Psoas muscle (tissue), 8 donors: ENCODE results near the gene MMEL1. TPM values are rescaled to one million over a fixed set of nuclear protein-coding genes. Genes with fewer than 3 reads are reported as not detected.
"Not testable (repeated sequence)": the region's sequence is repeated elsewhere in the genome, so short reads cannot be mapped to it uniquely, and the experiment has no call there.

Experiments used
- ATAC-seq, 4 donors: fragments of 200-7000 bp; cut with Tn5 transposase; one replicate each; pipeline ENCODE4 v1.9.1; 2020; ENCODE audit warnings: moderate library complexity in 3 of 4, mild to moderate bottlenecking in 2 of 4
- DNase-seq, 2 donors: peaks; one replicate each; pipeline ENCODE4 v3.0.0-alpha.2; 2020
- H3K27ac ChIP-seq: fragments of 200-600 bp; one replicate; pipeline ENCODE4 v1.8.0; 2022
- H3K27me3 ChIP-seq, 3 donors: fragments of 200-600 bp in 1 of 3; one replicate each; pipeline versions ENCODE4 v1.6.1 to v1.8.0; 2013 to 2022; ENCODE audit warnings: low read length in 2 of 3, mild to moderate bottlenecking in 2 of 3, moderate library complexity in 1 of 3; ENCODE audit not compliant: insufficient read depth in 3 of 3
- H3K36me3 ChIP-seq, 2 donors: fragments of 200-600 bp in 1 of 2; one replicate each; pipeline versions ENCODE4 v1.6.1 to v1.8.0; 2013 to 2022; ENCODE audit warnings: low read depth in 1 of 2, mild to moderate bottlenecking in 1 of 2, moderate library complexity in 1 of 2; ENCODE audit not compliant: insufficient read depth in 1 of 2
- H3K4me1 ChIP-seq: fragments of 200-600 bp; one replicate; pipeline ENCODE4 v1.8.0; 2022
- H3K4me3 ChIP-seq: fragments of 200-600 bp; one replicate; pipeline ENCODE4 v1.8.0; 2022; ENCODE audit warnings: mild to moderate bottlenecking
- H3K9me3 ChIP-seq: fragments of 200-600 bp; one replicate; pipeline ENCODE4 v1.8.0; 2022
- WGBS, 3 donors: extraction: QIAGEN DNeasy Blood & Tissue Kit; methylation state at CpG; one replicate each; pipeline versions ENCODE4 v1.1.6 to v1.1.7; 2013; 5-methylcytosine and 5-hydroxymethylcytosine counted together
- intact Hi-C, 2 donors: fragments of 100-400 bp; cut with DNase I; formaldehyde crosslinking; loops; one replicate each; pipeline versions ENCODE4 v1.11.0 to v1.14.2; 2022
- polyA plus RNA-seq, 3 donors: library from polyadenylated mRNA; stranded (reverse); fragments of 200-250 nt; gene quantifications; one replicate each; pipeline ENCODE4 v1.2.3, GENCODE V29; 2013
- total RNA-seq, 4 donors: library from RNA; stranded (reverse); fragmentation: NEBNext Ultra II Directional in 2 of 4; extraction: Animal tissue kit (Norgen Biotek cat#: 25700) in 2 of 4; gene quantifications; one replicate each; pipeline versions ENCODE4 v1.2.1 to v1.2.4, GENCODE V29; 2021 to 2023
- TF ChIP-seq, protein P1 (sequence below): fragments of 200-600 bp; IDR thresholded peaks from one replicate; pipeline ENCODE4 v1.8.0; 2022; ENCODE audit warnings: antibody characterized with exemption
- donor health status: healthy with polysubstance abuse.
- donor health status: DM: no; HTN: no; CAD: no; lungs with moderate emphysema.
- donor health status: Bipolar disorder and iron deficiency.
- donor health status: healthy.
- donor health status: DM: yes; HTN: yes; CAD: no.
- donor health status: DM: no; HTN: no; CAD: no.
- donor health status: DM: no; HTN: no; CAD: no.
- donor health status: DM: yes; HTN: yes; CAD: no.

Gene MMEL1
- total and polyA plus RNA-seq, 7 donors, result 0.08 to 0.89 (median 0.21) TPM; not detected in 2

DNA sequence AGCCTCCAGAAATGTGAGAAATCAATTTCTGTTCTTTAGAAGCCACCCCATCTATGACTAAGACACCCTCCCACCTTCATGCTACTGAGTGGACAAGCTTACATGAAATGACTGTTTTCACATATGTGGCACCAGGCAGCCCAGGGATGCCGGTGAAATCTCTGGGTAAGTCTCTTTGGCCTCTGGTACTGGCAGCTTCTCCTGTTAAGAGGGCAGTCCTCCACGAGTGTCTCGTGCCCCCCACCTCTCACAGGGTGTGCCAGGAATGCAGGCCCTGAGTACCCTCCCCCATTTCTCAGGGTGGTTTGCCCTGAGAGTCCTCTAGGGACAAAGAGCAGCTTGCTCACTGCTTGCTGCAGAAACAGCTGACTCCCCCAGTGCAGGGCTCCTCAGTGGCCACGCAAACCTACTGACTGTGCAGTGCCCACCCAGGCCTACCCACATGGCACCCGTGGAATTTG, 49.5 kb downstream of the MMEL1 start:
- TF ChIP-seq, protein P1, sequence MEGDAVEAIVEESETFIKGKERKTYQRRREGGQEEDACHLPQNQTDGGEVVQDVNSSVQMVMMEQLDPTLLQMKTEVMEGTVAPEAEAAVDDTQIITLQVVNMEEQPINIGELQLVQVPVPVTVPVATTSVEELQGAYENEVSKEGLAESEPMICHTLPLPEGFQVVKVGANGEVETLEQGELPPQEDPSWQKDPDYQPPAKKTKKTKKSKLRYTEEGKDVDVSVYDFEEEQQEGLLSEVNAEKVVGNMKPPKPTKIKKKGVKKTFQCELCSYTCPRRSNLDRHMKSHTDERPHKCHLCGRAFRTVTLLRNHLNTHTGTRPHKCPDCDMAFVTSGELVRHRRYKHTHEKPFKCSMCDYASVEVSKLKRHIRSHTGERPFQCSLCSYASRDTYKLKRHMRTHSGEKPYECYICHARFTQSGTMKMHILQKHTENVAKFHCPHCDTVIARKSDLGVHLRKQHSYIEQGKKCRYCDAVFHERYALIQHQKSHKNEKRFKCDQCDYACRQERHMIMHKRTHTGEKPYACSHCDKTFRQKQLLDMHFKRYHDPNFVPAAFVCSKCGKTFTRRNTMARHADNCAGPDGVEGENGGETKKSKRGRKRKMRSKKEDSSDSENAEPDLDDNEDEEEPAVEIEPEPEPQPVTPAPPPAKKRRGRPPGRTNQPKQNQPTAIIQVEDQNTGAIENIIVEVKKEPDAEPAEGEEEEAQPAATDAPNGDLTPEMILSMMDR, result no peak
- no peak for ATAC-seq
- Histone ChIP-seq H3K4me3 (no peak overlapping the region), H3K9me3 (no peaks in the 10 kb centered on the region), H3K4me1 (peaks cover 3% of the 10 kb centered on the region), H3K36me3 (no peaks in the 10 kb centered on the region), H3K27me3 (peaks cover 0 to 20% (median 4%) of the 10 kb centered on the region in 3 donors), H3K27ac (no peak overlapping the region)
- intact Hi-C loops, result no loop called here
- 44 to 50% (median 45%) methylated on average over 5 of the region's 5 CpGs for WGBS, 3 donors
- DNase-seq, result peak in 1 of 2 donors; percentile 51

DNA sequence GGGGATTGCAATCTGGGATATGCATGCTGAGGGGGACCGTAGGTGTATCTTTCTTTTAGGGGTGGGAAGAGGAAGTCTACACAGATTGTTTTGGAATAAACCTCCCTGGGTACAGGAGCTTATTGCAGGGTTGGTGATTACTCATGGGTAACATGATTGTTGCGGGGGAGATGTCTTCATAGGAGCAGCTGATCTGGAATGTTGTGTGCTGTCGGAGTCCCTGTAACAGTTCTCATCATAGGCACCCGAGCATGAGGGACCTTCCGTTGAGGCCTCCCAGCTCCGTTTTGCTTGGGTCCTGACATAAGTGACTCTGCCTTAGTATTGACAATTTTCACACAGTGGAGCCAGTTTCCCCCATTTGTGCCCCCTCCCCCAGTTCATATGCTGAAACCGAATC, 50.4 kb downstream of the MMEL1 start:
- Histone ChIP-seq H3K36me3 (no peaks in the 10 kb centered on the region), H3K4me3 (no peak overlapping the region), H3K9me3 (no peaks in the 10 kb centered on the region), H3K27ac (no peak overlapping the region), H3K4me1 (peaks cover 3% of the 10 kb centered on the region), H3K27me3 (peaks cover 0 to 20% (median 4%) of the 10 kb centered on the region in 3 donors)
- WGBS, 3 donors, result 58 to 69% (median 60%) methylated on average over 7 of the region's 7 CpGs
- ATAC-seq, result no peak
- DNase-seq, result no peak
- TF ChIP-seq, protein P1, result no peak
- intact Hi-C loops, result no loop called here

DNA sequence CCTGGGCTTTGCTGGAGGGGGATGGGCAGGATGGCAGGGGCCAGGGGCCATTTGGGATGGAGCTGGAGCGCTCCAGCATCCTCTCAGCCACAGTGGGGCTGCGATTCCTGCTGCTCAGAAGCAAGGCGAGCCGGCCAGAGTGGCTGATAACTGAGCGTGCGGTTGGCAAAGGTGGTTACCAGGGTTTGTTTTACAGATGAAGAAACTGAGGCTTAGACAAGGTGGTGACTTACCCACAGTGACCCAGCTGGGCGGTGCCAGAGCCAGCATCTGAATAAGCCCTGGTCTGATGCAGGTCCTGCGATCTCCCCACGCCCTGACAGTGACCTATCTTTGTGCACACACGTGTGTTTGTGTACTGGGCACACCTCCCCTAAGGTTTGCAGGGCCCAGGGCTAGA, 52.1 kb downstream of the MMEL1 start:
- no peaks in the 10 kb centered on the region for H3K4me1 ChIP-seq
- no peak overlapping the region for H3K27ac ChIP-seq
- H3K27me3 ChIP-seq, result peaks cover 0 to 22% (median 8%) of the 10 kb centered on the region in 3 donors
- no peak for ATAC-seq
- H3K9me3 ChIP-seq, result no peaks in the 10 kb centered on the region
- H3K36me3 ChIP-seq, result no peaks in the 10 kb centered on the region
- no peak for DNase-seq
- intact Hi-C loops, result no loop called here
- 88 to 89% (median 88%) methylated on average over 10 of the region's 10 CpGs for WGBS, 3 donors
- H3K4me3 ChIP-seq, result no peak overlapping the region
- TF ChIP-seq, protein P1, result no peak

DNA sequence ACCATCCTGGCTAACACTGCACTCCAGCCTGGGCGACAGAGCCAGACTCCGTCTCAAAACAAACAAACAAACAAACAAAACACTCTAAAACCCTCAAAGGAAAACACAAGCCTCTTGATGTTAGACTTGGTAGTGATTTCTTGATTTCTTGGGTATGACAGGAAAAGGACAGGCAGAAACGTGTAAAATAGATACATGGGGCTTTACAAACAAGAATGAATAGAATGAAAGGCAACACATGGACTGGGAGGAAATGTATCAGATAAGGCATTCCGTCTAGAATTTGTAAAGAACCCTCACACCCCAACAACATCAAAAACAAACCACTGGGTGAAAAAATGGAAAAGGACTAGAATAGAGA, 54.1 kb downstream of the MMEL1 start:
- TF ChIP-seq, protein P1, result no peak
- Histone ChIP-seq H3K9me3 (no peaks in the 10 kb centered on the region), H3K4me1 (no peaks in the 10 kb centered on the region), H3K36me3 (no peaks in the 10 kb centered on the region), H3K4me3 (no peak overlapping the region), H3K27ac (peak overlapping the region; percentile 61), H3K27me3 (peaks cover 0 to 26% (median 8%) of the 10 kb centered on the region in 3 donors)
- WGBS, 3 donors, result 64 to 68% (median 68%) methylated on average over 4 of the region's 4 CpGs
- ATAC-seq, result no peak
- intact Hi-C loops, result no loop called here
- no peak for DNase-seq

DNA sequence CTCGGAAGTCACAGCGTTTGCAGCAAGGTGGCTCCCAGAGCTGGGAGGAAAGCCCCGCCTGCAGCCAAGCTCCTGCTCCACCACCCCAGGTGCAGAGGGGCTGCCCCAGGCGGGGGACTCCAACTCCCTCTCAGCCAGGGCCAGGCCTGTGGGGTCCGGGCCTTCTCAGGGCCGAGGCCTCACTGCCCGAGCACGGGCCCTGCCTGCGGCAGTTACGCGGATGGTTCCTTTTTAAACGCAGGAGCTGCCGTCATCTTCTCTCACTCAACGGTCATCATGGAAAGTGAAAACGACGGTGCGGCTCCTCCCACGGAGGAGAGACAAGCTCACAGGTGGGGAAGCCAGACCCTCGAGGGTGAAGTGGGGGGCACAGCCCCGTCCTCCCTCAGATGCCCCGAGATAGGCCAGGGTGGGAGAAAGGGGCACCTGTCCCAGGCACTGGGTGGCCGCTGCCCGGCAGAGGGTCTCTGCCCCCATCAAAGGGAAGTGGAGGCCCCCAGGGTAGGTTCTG, 55.2 kb downstream of the MMEL1 start:
- Histone ChIP-seq H3K27ac (peak overlapping the region; percentile 61), H3K27me3 (peaks cover 0 to 26% (median 12%) of the 10 kb centered on the region in 3 donors), H3K4me3 (peak overlapping the region; percentile 34)
- intact Hi-C loops, H3K9me3 ChIP-seq, H3K4me1 ChIP-seq, H3K36me3 ChIP-seq: not testable (repeated sequence)
- DNase-seq (peak in 1 of 2 donors; percentile 46), ATAC-seq (peak in 1 of 4 donors; percentile 30)
- WGBS, 3 donors, result 59 to 75% (median 66%) methylated on average over 16 to 20 of the region's 23 CpGs
